GM19193 (cell line): ENCODE data around the gene COQ10A.

Source experiments
- POLR2A ChIP-seq: IDR thresholded peaks from 4 replicates; pipeline ENCODE4 v1.6.1; 2011; ENCODE audit not compliant: insufficient read depth, insufficient read length; ENCODE audit errors: extremely low read depth

COQ10A gene

DNA sequence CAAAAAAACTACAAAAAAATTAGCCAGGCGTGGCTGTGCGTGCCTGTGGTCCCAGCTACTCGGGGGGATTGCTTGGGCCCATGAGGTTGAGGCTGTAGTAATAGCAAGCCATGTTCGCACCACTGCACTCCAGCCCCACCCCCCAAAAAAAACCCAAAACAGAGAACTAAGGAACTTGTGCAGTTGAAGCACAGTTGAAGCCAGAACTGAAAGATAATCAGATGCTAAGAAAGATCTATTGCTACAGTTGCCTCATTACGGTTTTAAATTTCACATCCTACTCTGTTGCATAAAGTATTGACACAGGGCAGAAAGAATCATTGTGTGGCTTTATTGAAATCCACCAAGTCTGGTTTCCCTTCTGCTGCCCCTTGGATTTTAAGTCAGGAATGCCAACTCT, 29.6 kb downstream of the COQ10A start:
- no peak for TF ChIP-seq POLR2A

DNA sequence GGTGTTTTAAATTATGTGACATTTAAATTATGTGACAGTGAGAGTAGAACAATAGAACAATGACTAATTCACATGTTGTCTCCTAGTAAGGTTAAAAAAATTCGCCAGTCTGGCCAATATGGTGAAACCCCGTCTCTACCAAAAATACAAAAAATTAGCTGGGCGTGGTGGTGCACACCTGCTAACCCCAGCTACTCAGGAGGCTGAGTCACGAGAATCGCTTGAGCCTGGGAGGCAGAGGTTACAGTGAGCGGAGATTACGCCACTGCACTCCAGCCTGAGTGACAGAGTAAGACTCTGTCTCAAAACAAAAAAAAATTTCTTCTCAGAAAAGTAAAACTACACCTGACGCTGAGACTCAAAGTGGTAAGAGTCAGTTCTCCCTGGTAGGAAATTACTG, 30.7 kb downstream of the COQ10A start:
- TF ChIP-seq POLR2A = no peak

DNA sequence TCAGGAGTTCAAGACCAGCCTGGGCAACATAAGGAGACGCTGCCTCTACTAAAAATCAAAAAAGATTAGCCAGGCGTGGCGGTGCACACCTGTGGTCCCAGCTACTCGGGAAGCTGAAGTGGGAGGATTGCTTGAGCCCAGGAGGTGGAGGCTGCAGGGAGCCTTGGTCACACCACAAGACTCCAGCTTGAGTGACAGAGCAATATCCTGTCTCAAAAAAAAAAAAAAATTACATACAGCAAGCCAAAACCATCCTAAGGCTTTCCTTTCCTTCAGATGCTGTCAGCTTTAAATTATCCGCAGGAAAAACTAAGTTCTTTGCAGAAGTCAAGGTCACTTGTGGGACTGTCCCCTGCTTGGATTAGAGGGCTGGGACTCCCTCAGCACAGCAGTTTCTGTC, 32.1 kb downstream of the COQ10A start:
- no peak for TF ChIP-seq POLR2A

DNA sequence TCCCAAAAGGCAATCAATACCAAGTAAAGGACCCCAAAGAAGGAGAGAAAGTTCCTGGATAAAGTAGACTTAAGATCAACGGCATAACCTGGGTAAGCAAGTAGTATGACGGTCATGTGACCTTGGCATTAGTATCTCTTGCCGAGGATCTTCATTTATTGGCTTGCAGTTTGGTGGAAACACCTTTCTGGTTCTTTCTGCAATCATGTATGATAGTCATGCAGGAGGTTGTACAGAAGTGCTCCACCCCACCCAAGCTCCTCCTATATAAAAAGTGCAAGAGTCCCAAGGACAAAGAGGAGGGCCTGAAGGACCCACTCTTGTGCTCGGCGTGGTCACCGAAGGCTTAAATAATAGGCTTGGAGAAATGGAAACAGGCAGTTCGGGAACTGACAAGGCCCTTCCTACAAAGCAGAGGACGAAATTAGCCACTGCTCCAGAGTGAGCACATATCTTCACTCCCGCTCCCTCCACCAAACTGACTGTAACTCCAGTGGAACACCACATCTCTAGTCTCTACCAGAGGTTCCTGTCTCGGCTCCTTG, 32.6 kb downstream of the COQ10A start:
- no peak for TF ChIP-seq POLR2A

DNA sequence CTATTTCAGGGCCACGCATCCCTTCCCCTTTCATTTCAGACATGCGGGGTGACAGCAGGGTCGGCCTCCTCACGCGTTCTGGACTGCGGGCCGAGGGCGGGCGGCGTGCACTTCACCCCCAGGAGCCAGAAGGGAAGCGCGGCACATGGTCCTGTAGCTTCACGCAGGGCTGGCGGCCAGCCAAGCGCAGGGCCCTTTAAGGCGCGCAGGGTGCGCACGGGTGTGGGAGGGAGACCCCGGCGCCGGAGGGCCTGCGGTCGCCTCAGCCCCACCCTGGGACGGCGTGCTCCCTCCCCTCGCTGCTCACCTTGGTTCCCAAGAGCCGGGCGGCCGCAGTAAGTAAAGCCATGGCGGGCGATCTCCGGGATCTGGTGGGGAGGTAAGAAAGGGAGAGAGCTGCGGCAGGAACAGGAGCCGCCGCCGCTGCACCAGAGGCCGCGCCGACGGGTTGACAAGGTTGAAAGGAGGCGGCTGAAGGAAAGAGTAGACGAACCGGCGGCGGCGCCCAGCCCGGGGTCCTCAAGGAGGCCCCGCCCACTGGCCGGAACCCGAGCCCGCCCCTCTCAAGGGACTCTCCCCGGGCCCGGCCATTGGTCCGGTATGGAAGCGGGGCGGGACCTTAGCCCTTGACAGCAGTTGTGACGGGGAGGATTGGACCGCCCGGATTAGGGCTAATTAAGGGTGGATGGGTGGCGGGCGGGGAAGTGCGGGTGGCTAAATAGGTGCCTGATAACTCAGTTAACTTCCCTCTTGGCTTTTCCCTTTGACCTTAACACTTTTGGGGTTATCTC, 33.3 kb downstream of the COQ10A start, which contains the start of gene CS:
Gene CS (minus strand): TSS at position 478 of the 791 bp plus-strand sequence. CDS start 129 bp downstream, at position 349.
- peak; percentile 76 for TF ChIP-seq POLR2A

DNA sequence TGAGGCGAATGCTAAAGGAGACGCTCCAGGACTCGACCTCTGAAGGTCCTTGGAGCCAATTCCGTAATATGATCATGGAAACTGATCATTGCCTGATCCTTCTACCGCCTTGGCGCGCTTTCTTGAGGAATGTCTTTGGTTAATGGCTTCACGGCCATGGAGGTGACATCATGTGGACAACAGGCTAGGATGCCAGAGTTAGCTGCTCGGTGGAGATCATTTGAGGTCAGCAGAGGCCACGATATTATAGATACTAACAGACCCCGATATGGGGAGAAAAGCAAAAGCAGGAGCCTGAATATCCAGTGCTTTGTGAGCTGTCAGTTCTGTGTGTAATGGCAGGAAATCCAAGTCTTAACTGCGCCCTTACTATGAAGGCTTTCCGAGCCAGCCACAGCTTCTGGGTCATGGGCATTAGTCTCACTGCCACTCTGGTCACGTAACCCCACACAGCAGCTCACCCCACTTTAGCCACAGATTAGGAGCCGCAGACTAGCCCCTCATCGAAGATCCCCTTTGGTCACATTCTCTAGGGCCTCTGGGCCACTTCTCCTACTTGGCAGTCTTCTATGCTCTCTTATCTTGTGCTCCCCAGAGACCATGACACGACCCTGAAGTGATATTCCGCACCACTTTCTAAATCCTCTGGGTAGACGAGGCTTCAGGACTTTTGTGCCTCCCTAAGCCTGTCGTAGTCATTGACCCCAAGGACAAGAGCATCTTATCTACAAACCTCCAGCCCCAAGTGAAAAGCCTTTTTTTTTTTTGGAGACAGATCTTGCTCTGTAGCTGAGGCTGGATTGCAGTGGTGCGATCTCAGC, 34.1 kb downstream of the COQ10A start:
- no peak for TF ChIP-seq POLR2A

DNA sequence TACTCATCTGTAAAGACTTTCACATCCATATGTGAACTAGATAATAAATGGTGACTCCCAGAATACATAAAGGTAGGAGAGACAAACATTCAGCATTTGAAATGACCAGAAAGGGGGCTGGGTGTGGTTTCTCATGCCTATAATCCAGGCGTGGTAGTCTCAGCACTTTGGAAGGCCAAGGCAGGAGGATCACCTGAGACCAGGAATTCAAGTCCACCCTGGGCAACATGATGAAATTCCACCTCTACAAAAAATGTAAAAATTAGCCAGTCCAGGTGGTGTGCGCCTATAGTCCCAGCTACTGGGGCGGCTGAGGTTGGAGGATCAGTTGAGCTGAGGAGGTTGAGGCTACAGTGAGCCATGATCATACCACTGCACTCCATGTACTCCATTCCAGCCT, 37.5 kb downstream of the COQ10A start:
- TF ChIP-seq POLR2A = no peak

DNA sequence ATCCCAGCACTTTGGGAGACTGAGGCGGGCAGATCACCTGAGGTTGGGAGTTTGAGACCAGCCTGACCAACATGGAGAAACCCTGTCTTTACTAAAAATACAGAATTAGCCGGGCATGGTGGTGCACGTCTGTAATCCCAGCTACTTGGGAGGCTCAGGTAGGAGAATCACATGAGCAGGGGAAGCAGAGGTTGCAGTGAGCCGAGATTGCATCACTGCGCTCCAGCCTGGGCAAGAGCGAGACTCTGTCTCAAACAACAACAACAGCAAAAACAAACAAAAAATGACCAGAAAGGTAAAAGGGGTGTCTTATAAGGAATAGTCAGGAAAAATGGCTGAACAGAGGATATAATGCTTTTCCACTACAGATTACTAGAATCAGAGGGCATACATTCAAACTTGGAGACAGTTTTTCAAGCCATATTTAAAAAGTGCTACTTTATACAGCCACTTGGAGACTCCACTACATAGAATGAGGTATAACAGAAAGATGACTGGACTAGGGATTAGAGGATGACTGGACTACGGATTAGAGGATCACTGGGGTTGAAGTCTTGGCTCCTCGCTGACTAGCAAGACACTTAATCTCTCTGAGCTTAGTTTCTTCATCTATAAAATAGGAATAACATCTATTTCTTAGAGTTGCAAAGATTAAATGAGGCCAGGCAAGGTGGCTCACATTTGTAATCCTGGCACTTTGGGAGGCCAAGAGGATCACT, 38.3 kb downstream of the COQ10A start:
- no peak for TF ChIP-seq POLR2A

DNA sequence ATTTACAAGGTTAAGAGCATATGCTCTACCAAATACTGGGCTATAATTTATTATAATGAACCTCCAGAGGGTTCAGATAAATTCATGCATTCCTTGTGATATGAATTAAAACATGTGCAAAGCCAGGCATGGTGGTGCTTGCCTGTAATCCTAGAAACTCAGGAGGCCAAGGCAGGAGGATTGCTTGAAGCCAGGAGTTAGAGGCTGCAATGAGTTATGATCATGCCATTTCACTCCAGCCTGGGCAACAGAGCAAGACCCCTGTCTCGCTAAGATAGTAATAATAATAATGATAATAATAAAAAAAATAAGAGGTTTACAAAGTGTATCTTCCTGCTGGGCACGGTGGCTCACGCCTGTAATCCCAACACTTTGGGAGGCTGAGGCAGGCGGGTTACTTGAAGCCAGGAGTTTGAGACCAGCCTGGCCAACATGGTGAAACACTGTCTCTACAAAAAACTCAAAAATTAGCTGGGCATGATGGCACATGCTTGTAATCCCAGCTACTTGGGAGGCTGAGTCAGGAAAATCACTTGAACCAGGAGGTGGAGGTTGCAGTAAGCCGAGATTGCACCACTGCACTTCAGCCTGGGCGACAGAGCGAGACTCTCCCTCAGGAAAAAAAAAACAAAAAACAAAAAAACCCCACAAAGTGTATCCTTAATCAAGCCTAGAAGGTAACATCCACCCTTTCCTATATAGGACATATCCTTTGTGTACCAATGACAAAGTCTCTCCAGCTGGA, 40.7 kb downstream of the COQ10A start:
- TF ChIP-seq POLR2A = no peak

DNA sequence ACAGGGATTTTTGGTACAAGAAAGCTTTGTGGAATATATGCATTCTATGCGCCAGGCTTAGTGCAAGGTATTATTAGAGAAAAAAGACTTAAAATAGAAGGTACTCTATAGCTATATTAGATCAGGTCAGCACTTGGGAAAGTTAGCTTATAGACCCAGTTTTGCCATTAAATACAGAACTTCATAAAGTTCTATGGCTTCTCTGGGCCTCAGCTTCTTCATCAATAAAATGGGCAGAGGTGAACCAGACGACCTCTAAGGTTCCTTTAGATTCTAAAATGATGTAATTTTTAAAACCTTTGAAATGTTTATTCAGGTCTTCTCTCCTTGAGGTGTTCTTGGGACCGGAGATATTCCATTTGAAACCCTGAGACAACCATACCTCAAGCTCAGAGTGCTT, 42.0 kb downstream of the COQ10A start:
- no peak for TF ChIP-seq POLR2A

DNA sequence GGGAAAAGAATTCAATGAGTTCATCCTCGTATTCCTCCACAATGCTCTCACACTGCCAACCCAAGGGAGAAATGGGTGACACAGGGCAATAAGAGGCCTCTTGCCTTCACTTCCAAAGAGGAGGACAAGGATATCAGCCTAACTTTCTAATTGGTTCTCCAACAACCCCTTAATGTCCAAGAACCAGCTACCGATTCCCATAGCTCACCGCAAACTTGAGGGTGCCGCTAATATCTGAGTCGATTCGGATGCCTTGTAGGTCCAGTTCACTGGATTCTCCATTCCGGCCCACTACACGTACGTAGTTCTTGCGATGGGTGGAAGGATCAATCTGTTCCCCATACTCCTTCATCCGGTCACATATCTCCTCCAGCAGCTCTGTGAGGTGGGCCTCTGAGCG, 44.3 kb downstream of the COQ10A start:
- TF ChIP-seq POLR2A = no peak

DNA sequence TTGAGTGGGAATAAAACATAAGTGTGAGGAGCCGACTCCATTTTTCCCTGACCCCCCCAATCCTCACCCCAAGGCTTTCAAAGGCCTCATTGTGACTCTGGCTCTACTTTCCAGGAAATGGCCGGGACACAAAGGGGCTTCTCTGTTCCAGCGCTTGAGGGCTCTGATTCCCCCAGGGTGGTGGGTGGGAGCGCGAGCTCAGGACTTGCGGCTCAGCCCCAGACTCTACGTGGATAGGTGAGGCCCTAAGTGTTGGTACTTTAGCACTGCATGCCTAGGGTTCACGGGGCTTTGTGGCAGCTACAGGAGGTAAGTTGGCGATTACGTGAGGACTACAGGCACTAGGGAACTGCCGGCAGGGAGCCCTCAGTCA, 48.5 kb downstream of the COQ10A start:
- TF ChIP-seq POLR2A = no peak

DNA sequence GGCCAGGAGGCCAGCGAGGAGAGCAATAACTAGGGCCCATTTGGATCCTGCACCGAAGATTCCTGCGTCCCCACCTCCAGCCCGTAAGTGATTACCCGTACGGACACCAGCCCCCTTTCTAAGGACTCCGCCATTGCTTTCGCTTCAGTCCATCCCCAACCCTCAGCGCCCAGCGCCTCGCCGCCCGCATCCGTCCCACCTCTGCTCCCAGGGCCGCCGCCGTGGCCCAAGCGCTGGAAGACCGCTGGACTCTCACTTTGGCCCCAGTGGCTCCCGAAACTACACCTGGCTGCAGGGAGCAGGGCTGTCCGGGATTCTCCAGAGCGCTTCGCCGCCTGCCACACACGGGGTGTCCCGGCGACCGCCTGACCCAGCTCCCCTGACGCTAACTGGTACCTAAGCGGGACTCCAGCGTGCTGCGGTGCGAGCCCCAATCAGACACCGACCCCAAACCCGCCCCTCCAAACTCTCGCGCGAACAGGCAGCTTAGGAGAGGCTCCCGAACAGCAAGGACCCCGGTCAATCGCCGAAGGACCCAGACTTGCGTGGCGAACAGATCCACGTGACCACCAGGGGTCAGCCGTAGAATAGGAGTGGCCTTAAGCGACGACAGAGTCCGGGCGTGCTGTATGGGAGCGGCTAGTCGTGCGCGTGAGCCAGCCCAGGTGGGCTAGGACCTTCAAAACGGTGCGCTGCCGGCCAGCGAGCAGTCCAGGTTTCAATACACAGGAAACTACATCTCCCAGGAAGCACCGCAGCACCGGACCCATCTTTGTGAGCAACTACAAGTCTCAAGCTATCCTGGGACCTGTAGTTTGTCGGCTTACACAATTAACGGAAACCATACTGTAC, 49.1 kb downstream of the COQ10A start, which contains the start of gene CNPY2:
Gene CNPY2 (minus strand): TSS at position 367 of the 852 bp plus-strand sequence. CDS start 771 bp downstream, outside the sequence.
- peak; percentile 95 for TF ChIP-seq POLR2A

DNA sequence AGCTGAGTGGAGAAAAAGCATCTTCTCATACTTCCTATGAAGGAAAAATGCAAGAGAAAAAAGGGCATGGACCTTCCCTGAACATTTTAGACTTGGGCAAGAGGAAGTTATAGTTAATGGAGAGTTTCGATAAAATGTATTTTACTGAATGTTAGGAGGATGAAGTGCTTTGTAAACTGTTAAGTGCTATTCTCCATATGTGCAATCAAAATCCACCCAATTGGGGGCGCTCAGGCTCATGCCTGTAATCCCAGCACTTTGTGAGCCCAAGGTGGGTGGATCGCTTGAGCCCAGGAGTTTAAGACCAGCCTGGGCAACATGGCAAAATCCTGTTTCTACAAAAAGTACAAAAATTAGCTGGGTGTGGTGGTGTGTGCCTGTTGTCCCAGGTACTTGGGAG, 50.9 kb downstream of the COQ10A start:
- TF ChIP-seq POLR2A = no peak
